GM10266 (cell line): Measurements from ENCODE around the gene QSOX1.

ENCODE experiments used
- DNase-seq: peaks from one replicate; pipeline ENCODE4 v3.0.0; 2012; ENCODE audit errors: extremely low spot score
- TF ChIP-seq, protein P1 (sequence below): IDR thresholded peaks from 2 replicates; pipeline ENCODE4 v1.5.1; 2012; ENCODE audit warnings: mild to moderate bottlenecking, low read depth; ENCODE audit not compliant: control insufficient read depth, insufficient read depth; ENCODE audit errors: missing control alignments

Gene QSOX1

DNA sequence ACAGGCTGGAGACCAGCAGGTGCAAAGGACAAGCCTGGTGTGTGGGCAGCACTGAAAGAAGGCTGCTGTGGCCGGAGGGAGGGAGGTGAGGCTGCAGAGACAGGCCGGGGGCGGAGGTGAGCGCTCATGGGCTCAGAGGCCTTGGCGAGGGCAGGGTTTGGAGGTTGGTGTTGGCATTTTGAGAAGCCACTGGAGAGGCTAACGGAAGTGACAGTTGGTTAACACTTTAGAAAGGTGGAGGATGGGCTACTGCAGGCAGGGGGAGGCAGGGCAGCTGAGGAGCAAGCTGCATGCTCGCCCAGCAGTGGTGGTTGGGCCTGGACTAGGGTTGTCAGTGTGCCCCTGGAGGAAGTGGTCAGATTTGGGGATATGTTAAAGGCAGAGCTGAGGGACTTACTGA lies 37.5 kb downstream of the QSOX1 start:
- no peak for DNase-seq
- TF ChIP-seq, protein P1, sequence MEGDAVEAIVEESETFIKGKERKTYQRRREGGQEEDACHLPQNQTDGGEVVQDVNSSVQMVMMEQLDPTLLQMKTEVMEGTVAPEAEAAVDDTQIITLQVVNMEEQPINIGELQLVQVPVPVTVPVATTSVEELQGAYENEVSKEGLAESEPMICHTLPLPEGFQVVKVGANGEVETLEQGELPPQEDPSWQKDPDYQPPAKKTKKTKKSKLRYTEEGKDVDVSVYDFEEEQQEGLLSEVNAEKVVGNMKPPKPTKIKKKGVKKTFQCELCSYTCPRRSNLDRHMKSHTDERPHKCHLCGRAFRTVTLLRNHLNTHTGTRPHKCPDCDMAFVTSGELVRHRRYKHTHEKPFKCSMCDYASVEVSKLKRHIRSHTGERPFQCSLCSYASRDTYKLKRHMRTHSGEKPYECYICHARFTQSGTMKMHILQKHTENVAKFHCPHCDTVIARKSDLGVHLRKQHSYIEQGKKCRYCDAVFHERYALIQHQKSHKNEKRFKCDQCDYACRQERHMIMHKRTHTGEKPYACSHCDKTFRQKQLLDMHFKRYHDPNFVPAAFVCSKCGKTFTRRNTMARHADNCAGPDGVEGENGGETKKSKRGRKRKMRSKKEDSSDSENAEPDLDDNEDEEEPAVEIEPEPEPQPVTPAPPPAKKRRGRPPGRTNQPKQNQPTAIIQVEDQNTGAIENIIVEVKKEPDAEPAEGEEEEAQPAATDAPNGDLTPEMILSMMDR, result no peak

GRCh38 chr1:180193141-180194047 lies 38.7 kb downstream of the QSOX1 start:
- TF ChIP-seq, protein P1, result no peak
- no peak for DNase-seq

- TF ChIP-seq, protein P1, result no peak
- no peak for DNase-seq
Observed at GRCh38 chr1:180194048-180194425, 39.4 kb downstream of the QSOX1 start.

DNA sequence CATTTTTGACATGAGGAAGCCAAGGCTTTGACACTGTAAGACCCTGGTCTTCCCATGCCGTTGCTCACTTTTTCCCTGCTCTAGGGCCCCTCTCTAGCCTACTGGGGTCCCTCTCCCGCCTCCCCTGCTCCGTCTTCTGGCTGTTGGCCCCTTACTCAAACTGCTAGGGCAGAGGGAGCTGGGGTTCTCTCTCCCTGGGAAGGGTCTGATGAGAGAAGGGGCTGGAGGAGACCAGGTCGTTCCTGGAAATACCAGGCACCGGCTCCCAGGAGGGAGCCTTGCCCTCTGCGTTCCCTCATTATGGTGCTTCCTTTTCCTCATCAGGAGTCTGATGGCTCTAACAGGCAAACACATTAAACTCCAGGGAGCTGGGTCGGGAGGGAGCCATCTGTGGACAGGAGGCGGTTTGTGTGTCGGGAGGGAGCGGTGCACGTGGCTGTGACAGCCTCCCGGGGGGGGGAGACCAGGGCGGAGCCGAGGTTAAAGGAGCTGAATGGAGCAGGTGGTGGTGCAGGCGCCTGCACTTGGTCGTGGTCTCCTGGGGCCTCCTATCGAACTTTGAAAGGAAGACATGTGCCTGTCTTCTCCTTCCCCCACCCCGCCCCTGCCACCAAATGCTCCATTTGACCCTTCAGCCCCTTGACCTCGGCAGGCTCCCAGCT lies 40.0 kb downstream of the QSOX1 start:
- no peak for DNase-seq
- TF ChIP-seq, protein P1, result no peak

DNA sequence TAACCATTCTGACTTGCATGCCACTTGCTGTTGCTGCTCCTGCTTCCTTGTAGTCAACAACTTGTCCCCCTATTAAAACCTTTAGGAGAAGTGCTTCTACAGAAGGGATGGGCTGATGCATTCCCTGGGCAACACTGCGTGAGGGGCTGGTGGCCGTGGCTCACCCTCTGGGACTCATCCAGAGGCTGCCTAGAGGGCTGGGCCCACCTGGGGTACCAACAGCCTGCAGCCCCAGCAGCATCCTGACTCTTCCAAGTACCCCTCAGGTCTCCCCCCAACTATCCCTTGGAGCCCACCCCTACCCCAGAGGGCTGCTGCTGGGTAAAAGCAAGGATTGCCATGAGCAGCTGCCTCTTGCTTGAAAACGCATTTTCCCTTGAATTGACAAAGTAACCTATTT lies 40.7 kb downstream of the QSOX1 start:
- no peak for DNase-seq
- TF ChIP-seq, protein P1, result no peak

DNA sequence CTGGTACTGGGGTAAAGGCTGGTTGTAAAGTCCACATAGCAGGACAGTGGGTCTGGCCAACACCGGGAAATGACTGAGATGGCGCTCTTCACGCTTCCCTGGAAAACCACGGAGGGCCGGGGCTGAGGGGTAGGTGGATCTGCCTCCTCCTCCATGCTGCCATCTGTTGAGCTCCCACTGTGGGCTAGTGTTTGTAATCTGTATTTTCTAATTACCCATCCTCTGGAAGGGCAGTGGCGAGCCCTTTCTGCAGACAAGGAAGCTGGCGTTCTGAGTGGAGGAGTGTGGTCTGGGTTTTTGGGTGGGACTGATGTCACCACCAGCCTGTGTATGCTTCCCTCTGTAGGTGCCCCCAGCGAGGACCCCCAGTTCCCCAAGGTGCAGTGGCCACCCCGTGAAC lies 41.2 kb downstream of the QSOX1 start:
- TF ChIP-seq, protein P1, result no peak

DNA sequence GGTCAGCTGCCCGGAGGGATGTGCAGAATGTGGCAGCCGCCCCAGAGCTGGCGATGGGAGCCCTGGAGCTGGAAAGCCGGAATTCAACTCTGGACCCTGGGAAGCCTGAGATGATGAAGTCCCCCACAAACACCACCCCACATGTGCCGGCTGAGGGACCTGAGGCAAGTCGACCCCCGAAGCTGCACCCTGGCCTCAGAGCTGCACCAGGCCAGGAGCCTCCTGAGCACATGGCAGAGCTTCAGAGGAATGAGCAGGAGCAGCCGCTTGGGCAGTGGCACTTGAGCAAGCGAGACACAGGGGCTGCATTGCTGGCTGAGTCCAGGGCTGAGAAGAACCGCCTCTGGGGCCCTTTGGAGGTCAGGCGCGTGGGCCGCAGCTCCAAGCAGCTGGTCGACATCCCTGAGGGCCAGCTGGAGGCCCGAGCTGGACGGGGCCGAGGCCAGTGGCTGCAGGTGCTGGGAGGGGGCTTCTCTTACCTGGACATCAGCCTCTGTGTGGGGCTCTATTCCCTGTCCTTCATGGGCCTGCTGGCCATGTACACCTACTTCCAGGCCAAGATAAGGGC lies 41.9 kb downstream of the QSOX1 start:
- DNase-seq, result no peak
- TF ChIP-seq, protein P1, result no peak

More for the DNA sequence above, 41.2 kb downstream of the QSOX1 start:
- DNase-seq, result no peak
